A549 (cell line): Measurements from ENCODE around the gene RNF4.

Experiments
- BHLHE40 ChIP-seq: IDR thresholded peaks from 2 replicates; pipeline ENCODE4 v1.6.1; 2012; ENCODE audit warnings: low read depth, low read length, inconsistent platforms
- CEBPB ChIP-seq, 2 experiments: fragments of >200 bp in 1 of 2; sonication (Bioruptor Twin) in 1 of 2; formaldehyde crosslinking in 1 of 2; IDR thresholded peaks; 2 replicates each; pipeline ENCODE4 v1.6.1; 2012 to 2016
- CTCF ChIP-seq: fragments of >200 bp; sonication (Bioruptor Twin); formaldehyde crosslinking; IDR thresholded peaks from 3 replicates; pipeline ENCODE4 v1.5.1; 2016
- EP300 ChIP-seq, 2 experiments: fragments of >200 bp; sonication (Bioruptor Twin); formaldehyde crosslinking; IDR thresholded peaks; 2 replicates in 1 of 2; 3 replicates in 1 of 2; pipeline ENCODE4 v1.6.1; 2016 to 2017
- HMGXB4 ChIP-seq: fragments of 250-450 bp; sonication (Bioruptor Pico); IDR thresholded peaks from 2 replicates; pipeline ENCODE4 v1.5.0; 2021; ENCODE audit warnings: mild to moderate bottlenecking, moderate library complexity, borderline replicate concordance
- POLR2A ChIP-seq: IDR thresholded peaks from 2 replicates; pipeline ENCODE4 v1.6.1; 2012; ENCODE audit warnings: mild to moderate bottlenecking, low read length
- RAD21 ChIP-seq, 2 experiments: fragments of >200 bp in 1 of 2; sonication (Bioruptor Twin) in 1 of 2; formaldehyde crosslinking in 1 of 2; IDR thresholded peaks in 1 of 2; conservative IDR thresholded peaks in 1 of 2; 2 replicates in 1 of 2; 3 replicates in 1 of 2; pipeline ENCODE4 v1.6.1; 2012 to 2018; ENCODE audit warnings: inconsistent platforms in 1 of 2
- RFX5 ChIP-seq: fragments of 450-650 bp; IDR thresholded peaks from 2 replicates; pipeline ENCODE4 v1.7.1; 2014; ENCODE audit warnings: antibody characterized with exemption, mild to moderate bottlenecking, moderate library complexity
- RNF2 ChIP-seq: fragments of 200-600 bp; sonication (generic); IDR thresholded peaks from 2 replicates; pipeline ENCODE4 v1.6.1; 2016; ENCODE audit warnings: low read depth, mild to moderate bottlenecking, antibody characterized with exemption, moderate library complexity, borderline replicate concordance
- USF2 ChIP-seq: fragments of 450-650 bp; IDR thresholded peaks from 2 replicates; pipeline ENCODE4 v1.6.1; 2014; ENCODE audit warnings: antibody characterized with exemption
- TF ChIP-seq, protein P1 (sequence below): fragments of 250-450 bp; sonication (Bioruptor Pico); IDR thresholded peaks from 2 replicates; pipeline ENCODE4 v1.5.0; 2020; ENCODE audit warnings: low read depth, mild to moderate bottlenecking, moderate library complexity

DNA sequence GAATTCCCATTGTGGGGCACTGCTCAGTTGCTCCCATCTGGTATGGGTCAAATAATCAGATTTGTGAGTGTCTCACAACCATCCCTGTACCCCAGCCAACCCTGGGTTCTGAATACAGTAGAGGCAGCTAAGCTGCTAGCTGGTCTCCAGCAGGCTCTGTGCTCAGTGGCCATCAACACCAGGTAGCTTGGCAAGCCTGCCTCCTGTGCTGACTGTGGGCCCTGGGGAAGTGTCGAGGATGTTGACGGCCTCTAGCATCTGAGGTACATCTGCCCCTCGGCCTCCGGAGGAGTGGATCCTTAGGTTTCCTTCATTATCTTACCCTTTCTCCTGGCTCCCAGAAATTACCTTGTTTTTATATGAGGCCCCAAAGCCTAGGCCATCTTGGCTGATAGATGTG, 13.3 kb downstream of the RNF4 start:
- TF ChIP-seq CTCF (no peak), BHLHE40 (no peak), HMGXB4 (CRISPR knock-in tag) (no peak), RFX5 (no peak), RAD21 (conservative IDR thresholded peaks at IDR 0.05 in 1 of 2, IDR thresholded peaks at IDR 0.05 in 1 of 2) (no peak), EP300 (IDR thresholded peaks at IDR 0.05) (no peak), CEBPB (IDR thresholded peaks at IDR 0.05) (no peak), USF2 (no peak), RNF2 (no peak), POLR2A (no peak)
- TF ChIP-seq, protein P1, sequence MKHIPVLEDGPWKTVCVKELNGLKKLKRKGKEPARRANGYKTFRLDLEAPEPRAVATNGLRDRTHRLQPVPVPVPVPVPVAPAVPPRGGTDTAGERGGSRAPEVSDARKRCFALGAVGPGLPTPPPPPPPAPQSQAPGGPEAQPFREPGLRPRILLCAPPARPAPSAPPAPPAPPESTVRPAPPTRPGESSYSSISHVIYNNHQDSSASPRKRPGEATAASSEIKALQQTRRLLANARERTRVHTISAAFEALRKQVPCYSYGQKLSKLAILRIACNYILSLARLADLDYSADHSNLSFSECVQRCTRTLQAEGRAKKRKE (CRISPR knock-in tag), result no peak
